ENCODE data around the gene CHMP1B. TPM values are rescaled to one million over a fixed set of nuclear protein-coding genes. Genes with fewer than 3 reads are reported as not detected.

Gene CHMP1B
- total RNA-seq, 2 donors from 2014 or later: 81.4 to 98.5 TPM

DNA sequence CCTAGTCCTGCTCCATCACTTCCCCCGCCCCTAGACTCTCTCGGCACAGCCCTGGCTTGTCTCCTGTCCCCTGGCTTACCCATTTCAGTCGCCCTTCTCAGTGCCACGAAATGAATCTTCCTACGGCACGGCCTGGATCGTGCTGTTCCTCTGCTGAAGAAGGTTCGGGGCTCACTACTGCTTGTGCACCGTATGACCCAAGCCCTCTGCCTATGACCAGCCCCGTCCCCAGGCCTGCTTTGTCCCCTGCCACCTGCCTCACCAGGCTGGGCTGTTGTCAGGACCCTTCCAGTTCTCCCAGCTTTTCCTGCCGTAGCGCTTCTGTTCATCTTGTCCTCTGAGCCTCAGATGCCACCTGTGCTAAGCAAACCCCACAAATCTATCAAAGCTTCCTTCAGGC is 13.9 kb downstream of the CHMP1B start:
- no peaks in the 10 kb centered on the region for H3K9me3 ChIP-seq (ENCODE audit: control insufficient read depth, low read length, poor library complexity, severe bottlenecking)
- Mint-ChIP-seq H3K27me3 (peaks cover 31% of the 10 kb centered on the region), H3K4me3 (no peak overlapping the region), H3K27ac (no peak overlapping the region), H3K36me3 (ENCODE audit: low read depth) (peaks cover 3% of the 10 kb centered on the region), H3K4me1 (peaks cover 5% of the 10 kb centered on the region)
- no peak for DNase-seq
- ATAC-seq: no peak

DNA sequence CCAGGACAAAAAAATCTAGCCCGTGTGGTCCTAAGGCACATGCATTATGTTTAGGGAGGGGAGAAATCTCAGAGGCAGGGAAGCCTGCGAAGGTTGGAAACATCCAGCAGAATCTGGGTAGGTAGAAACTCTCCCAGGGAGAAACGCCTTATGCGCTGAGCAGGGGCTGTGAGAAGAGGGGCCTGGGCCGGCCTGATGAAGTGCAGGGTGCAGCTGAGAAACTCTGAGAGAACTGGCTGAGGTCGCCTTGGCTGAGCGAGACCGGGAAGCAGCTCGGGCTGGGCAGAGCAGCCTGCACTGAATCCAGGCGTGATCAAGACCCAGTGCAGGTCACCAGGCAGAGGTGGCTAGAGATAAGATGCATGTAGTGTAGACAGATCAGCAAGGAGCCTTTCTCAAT is 15.1 kb downstream of the CHMP1B start:
- H3K9me3 ChIP-seq (ENCODE audit: control insufficient read depth, low read length, poor library complexity, severe bottlenecking): no peaks in the 10 kb centered on the region
- peaks cover 5% of the 10 kb centered on the region for H3K4me1 Mint-ChIP-seq
- peaks cover 31% of the 10 kb centered on the region for H3K27me3 Mint-ChIP-seq
- no peak overlapping the region for H3K27ac Mint-ChIP-seq
- H3K4me3 Mint-ChIP-seq: no peak overlapping the region
- no peak for ATAC-seq
- H3K36me3 Mint-ChIP-seq (ENCODE audit: low read depth): peaks cover 3% of the 10 kb centered on the region
- DNase-seq: no peak

DNA sequence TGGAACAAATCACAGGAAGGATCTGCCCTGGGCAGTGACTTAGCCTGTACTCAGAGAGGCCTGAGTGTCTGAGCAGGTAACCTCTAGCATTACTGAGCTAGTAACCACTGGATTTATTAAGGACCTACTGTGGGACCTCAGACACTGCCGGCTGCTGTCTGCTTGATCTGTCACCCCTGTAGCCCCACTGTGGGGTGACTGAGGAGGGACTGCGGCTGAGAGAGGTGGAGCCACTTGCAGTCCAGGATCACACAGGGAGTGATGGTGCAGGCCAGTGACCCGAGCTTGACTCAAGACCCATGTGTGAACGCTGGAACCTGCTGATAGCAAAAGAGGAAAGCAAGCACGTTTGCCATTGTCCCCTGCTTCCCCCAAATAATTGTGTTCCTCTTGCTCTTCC is 15.6 kb downstream of the CHMP1B start:
- H3K4me1 Mint-ChIP-seq: peaks cover 6% of the 10 kb centered on the region
- no peaks in the 10 kb centered on the region for H3K9me3 ChIP-seq (ENCODE audit: control insufficient read depth, low read length, poor library complexity, severe bottlenecking)
- ATAC-seq (no peak), DNase-seq (no peak)
- H3K36me3 Mint-ChIP-seq (ENCODE audit: low read depth): peaks cover under 1% of the 10 kb centered on the region
- H3K4me3 Mint-ChIP-seq: no peak overlapping the region
- peaks cover 28% of the 10 kb centered on the region for H3K27me3 Mint-ChIP-seq
- H3K27ac Mint-ChIP-seq: no peak overlapping the region

DNA sequence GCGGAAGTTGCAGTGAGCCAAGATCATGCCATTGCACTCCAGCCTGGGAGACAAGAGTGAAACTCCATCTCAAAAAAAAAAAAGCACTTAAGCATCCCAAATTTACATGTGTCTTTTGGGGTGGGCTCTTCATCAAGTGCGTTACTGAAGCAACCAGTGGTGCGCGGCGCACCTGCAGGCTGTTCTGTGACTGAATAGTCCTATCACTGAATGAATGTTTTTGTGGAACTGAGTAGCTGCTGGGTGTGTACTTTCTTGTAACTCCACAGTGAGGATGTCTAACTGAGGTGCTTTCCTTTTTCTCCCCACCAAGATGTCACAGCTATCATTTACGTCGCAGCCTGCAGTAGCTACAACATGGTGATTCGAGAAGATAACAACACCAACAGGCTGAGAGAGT is 17.0 kb downstream of the CHMP1B start:
- H3K4me1 Mint-ChIP-seq: peaks cover 6% of the 10 kb centered on the region
- no peak overlapping the region for H3K27ac Mint-ChIP-seq
- H3K36me3 Mint-ChIP-seq (ENCODE audit: low read depth): no peaks in the 10 kb centered on the region
- H3K27me3 Mint-ChIP-seq: peaks cover 25% of the 10 kb centered on the region
- no peaks in the 10 kb centered on the region for H3K9me3 ChIP-seq (ENCODE audit: control insufficient read depth, low read length, poor library complexity, severe bottlenecking)
- no peak overlapping the region for H3K4me3 Mint-ChIP-seq
- ATAC-seq: no peak
- DNase-seq: no peak

DNA sequence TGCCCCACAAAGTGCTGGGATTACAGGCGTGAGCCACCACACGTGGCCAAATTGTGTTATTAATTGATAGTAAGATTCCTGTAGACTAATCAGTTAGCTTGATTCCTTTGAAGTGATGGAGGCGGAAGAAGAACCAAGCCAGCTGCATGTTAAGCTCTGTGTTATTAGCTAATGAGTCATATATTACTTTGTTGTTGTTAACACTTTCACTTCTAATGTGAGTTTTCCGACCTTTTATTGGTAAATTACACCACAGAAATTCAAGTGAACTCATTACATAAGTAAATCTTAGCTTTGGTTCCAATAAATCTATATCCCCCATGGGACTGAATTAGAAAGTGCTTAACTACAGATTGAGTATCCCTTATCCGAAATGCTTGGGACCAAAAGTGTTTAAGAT is 20.3 kb downstream of the CHMP1B start:
- H3K9me3 ChIP-seq (ENCODE audit: control insufficient read depth, low read length, poor library complexity, severe bottlenecking): no peaks in the 10 kb centered on the region
- DNase-seq (no peak), ATAC-seq (no peak)
- H3K36me3 Mint-ChIP-seq (ENCODE audit: low read depth): no peaks in the 10 kb centered on the region
- no peak overlapping the region for H3K4me3 Mint-ChIP-seq
- H3K4me1 Mint-ChIP-seq: peaks cover 2% of the 10 kb centered on the region
- no peak overlapping the region for H3K27ac Mint-ChIP-seq
- H3K27me3 Mint-ChIP-seq: peaks cover 5% of the 10 kb centered on the region

DNA sequence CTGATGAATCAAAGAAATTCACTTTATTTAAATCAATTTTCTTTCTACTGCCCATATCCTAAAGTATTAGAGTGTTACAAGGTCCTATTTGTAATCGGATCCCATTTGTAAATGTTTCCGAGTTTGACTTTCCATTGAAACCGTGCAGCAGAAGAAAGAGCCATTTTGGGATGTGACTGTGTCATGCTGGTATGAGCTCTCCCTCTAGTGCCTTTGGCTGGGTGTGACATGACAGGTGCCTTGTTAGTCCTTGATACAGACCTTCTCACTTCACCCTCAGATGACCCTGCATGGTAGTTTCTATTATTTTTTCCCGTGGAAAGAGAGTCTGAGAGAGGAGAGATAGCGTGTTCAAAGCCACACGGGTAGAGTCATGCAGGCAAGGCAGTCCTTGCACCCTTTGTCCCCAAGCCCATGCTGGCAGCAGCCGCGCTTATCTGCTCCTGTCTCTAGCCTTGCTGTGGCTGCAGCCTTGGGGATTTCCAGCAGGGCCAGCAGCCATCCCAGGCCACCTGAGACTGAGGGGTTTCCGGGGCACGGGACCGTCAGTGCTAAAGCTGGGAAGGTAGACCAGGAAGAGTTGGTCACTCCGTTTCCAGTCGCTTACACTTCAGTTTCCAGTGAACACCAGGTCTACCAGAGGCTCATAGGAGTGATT is 21.4 kb downstream of the CHMP1B start:
- Mint-ChIP-seq H3K4me3 (no peak overlapping the region), H3K36me3 (ENCODE audit: low read depth) (no peaks in the 10 kb centered on the region), H3K4me1 (peaks cover 2% of the 10 kb centered on the region), H3K27me3 (no peaks in the 10 kb centered on the region), H3K27ac (no peak overlapping the region)
- no peak for DNase-seq
- H3K9me3 ChIP-seq (ENCODE audit: control insufficient read depth, low read length, poor library complexity, severe bottlenecking): no peaks in the 10 kb centered on the region
- no peak for ATAC-seq

DNA sequence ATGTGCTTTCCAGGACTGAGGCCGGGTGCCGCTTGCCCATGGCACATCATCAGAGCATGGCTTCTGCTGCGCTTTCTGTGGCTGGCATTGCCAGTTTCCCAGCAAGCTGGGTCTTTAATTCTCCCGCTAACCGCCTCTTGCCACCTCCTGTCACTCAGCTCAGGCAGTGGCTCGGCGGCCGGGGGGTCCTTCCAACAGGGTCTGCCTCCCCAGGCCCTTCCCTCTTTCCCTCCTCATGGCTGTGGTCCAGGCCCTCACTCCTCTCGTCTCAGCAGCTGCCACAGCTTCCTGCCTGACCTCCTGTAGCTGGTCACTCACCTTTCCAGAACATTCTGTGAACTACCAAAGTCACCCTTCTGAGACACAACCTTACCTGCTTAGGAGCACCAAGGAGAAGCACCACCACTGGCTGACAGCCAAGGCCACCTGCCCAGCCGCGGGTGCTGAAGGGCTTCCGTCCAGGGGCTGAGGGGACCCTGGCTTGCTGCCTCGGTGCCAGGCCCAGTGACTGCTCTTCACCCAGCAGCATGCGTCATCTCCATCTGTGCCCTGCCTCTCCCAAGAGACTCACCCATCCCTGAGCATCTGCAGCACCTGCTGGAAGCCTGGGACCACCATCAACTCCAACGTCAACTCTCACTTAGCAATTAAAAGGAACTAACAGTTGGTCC is 22.6 kb downstream of the CHMP1B start:
- no peak for ATAC-seq
- H3K36me3 Mint-ChIP-seq (ENCODE audit: low read depth): no peaks in the 10 kb centered on the region
- no peaks in the 10 kb centered on the region for H3K9me3 ChIP-seq (ENCODE audit: control insufficient read depth, low read length, poor library complexity, severe bottlenecking)
- no peak for DNase-seq
- peak overlapping the region; percentile 37 for H3K27ac Mint-ChIP-seq
- H3K4me3 Mint-ChIP-seq: no peak overlapping the region
- no peaks in the 10 kb centered on the region for H3K27me3 Mint-ChIP-seq
- peaks cover 2% of the 10 kb centered on the region for H3K4me1 Mint-ChIP-seq

DNA sequence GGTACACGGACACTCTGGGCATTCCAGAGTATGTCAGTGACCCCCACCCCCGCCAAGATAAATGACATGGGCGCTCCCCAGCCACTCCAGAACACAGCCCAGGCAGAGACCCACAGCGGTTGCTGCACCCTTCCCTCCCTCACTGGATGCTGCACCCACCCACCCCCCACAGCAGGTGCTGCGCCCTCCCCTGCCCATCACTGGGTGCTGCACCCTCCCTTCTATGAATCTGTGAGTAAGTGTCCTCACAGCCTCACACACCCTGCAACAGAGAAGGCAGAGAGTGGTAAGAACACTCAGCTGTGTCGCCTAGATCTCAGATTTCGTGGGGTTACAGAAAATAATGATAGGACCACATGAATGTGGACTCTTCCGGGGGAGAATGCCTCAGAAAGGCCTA is 23.5 kb downstream of the CHMP1B start:
- Mint-ChIP-seq H3K4me1 (peaks cover 2% of the 10 kb centered on the region), H3K36me3 (ENCODE audit: low read depth) (no peaks in the 10 kb centered on the region), H3K27me3 (no peaks in the 10 kb centered on the region), H3K4me3 (no peak overlapping the region), H3K27ac (no peak overlapping the region)
- no peak for ATAC-seq
- H3K9me3 ChIP-seq (ENCODE audit: control insufficient read depth, low read length, poor library complexity, severe bottlenecking): no peaks in the 10 kb centered on the region
- DNase-seq: no peak

DNA sequence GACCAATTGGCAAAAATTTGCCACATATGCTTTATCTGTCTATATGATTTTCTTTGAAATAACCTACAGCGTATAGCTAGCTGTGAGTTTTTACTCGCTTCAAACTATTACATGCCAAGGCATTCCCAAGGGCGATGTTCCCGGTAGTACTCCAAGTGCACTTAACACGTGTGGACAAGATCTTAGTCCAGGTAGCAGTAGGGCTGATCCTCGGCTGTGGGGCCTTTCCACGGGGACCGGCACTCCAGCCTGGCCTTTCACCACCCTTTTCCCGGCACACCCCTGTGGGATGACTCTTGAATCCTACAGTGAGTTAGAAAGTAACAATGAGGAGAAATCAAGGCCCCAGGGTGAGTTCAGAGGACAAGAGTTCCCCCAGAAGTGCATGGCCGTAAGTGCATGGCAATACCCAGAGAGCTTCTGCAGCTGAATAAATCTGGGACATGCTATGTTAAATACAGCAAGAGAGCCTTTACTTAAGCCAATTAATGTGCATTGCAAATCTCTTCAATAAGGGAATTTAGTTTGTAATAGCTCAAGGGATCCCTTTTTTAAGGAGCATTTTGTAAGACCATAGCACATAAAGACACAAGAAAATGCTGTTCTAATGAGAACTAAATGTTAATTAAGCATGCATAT is 26.4 kb downstream of the CHMP1B start:
- no peaks in the 10 kb centered on the region for H3K9me3 ChIP-seq (ENCODE audit: control insufficient read depth, low read length, poor library complexity, severe bottlenecking)
- Mint-ChIP-seq H3K27ac (no peak overlapping the region), H3K27me3 (no peaks in the 10 kb centered on the region), H3K4me1 (peaks cover 2% of the 10 kb centered on the region), H3K36me3 (ENCODE audit: low read depth) (peaks cover 2% of the 10 kb centered on the region), H3K4me3 (no peak overlapping the region)
- ATAC-seq: no peak
- no peak for DNase-seq

DNA sequence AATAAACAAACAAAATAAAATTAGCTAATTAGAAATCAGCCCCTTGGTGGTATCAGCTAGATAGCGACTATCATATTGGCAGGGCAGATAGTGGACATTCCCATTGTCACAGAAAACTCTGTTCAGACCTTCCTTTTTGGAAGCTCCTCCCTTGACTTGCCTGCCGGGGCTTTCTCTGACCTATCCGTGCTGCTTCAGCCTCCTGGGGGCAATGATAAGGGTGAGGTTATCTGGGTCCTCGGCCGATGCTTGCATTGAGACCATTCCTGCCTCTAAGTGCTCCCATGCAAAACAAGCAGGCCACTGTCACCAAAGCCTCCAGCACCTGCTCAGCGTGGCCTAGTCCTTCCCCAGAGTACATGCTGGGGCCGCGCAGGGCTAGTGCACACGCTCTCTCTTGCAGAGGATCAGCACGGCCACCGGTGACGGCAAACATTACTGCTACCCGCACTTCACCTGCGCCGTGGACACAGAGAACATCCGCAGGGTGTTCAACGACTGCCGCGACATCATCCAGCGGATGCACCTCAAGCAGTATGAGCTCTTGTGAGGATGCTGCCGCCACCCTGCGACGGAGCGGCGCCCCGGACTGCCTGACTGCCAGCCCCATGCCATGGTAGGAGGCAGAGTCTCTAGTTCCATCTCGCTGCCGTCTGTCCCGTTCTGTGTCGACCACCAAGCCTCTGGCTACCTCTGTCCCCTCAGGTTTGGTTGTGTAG is 29.5 kb downstream of the CHMP1B start:
- Mint-ChIP-seq H3K27ac (no peak overlapping the region), H3K4me3 (no peak overlapping the region), H3K4me1 (peaks cover 2% of the 10 kb centered on the region), H3K36me3 (ENCODE audit: low read depth) (peaks cover 4% of the 10 kb centered on the region), H3K27me3 (no peaks in the 10 kb centered on the region)
- no peaks in the 10 kb centered on the region for H3K9me3 ChIP-seq (ENCODE audit: control insufficient read depth, low read length, poor library complexity, severe bottlenecking)
- ATAC-seq: no peak
- no peak for DNase-seq

DNA sequence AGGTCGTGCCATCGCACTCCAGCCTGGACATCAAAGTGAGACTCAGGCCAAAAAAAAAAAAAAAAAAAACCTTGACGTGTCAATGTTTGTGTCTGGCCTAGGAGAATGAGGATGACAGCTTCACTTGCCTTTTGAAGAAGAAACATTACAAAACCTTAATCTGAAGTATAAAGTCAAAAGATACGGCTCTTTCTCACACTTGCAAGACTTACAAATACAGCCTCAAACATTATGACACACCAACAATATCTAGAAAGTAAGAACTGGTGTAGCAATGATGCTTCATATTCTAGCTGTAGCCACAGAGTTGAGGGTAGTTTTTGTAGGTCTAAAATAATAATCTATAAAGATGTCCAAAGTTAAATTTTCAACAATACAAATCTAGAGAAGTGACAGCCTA is 31.4 kb downstream of the CHMP1B start:
- DNase-seq: no peak
- no peak overlapping the region for H3K4me3 Mint-ChIP-seq
- peaks cover 2% of the 10 kb centered on the region for H3K4me1 Mint-ChIP-seq
- H3K9me3 ChIP-seq (ENCODE audit: control insufficient read depth, low read length, poor library complexity, severe bottlenecking): no peaks in the 10 kb centered on the region
- H3K27ac Mint-ChIP-seq: no peak overlapping the region
- H3K27me3 Mint-ChIP-seq: no peaks in the 10 kb centered on the region
- peaks cover 4% of the 10 kb centered on the region for H3K36me3 Mint-ChIP-seq (ENCODE audit: low read depth)
- no peak for ATAC-seq

DNA sequence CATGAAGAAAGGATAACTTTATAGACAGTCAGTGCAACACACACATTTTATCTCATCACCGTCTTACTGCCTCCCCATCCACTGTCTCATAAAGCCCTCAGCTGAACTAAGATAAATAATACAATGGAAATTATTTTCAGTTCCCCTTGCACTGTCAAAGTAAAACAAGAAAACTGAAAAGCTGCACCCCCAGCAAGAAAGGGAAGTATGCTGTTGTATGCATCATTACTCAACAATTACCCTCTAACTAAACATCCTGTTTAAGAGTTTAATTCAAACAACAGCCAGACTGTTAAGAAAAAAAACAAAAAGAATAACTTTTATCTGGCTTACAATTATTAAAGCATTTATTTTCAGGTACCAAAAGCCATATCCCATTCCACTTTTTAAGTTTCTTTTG is 31.9 kb downstream of the CHMP1B start:
- no peak for DNase-seq
- peaks cover 4% of the 10 kb centered on the region for H3K36me3 Mint-ChIP-seq (ENCODE audit: low read depth)
- no peaks in the 10 kb centered on the region for H3K9me3 ChIP-seq (ENCODE audit: control insufficient read depth, low read length, poor library complexity, severe bottlenecking)
- H3K27ac Mint-ChIP-seq: no peak overlapping the region
- peak; percentile 65 for ATAC-seq
- H3K4me3 Mint-ChIP-seq: no peak overlapping the region
- no peaks in the 10 kb centered on the region for H3K27me3 Mint-ChIP-seq
- H3K4me1 Mint-ChIP-seq: peaks cover 2% of the 10 kb centered on the region

DNA sequence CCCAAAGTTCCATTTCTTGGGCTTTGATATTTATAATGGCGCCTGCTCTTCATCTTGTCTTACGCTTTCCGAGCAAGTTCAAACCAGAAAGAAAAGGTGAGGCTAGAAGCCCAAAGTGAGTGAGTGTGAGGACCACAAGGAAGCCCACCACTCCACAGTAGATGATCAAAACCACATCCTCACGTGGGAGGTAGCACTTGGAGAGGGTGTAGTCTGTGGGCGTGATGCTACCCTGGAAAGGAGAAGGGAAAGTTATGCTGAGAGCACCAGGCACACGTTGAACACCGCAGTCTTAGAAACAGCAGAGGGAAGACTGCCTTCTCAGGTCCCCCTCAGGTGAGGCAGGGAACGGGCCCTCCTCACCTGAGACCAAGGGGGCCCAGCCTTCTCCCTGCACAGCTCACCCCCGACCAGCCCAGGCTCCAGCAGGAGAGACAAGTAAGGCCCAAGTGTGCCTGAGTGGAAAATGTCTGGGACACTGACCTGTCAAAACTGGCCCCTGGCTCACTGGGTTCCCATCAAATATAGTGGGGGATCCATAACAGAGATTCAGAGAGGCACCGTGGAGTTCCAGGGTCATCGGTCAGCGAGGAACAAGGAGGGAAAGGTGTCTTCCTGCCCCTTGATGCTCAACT is 33.3 kb downstream of the CHMP1B start:
- ATAC-seq (no peak), DNase-seq (no peak)
- H3K36me3 Mint-ChIP-seq (ENCODE audit: low read depth): peaks cover 4% of the 10 kb centered on the region
- no peak overlapping the region for H3K27ac Mint-ChIP-seq
- peaks cover 2% of the 10 kb centered on the region for H3K4me1 Mint-ChIP-seq
- H3K4me3 Mint-ChIP-seq: peak overlapping the region; percentile 3
- H3K9me3 ChIP-seq (ENCODE audit: control insufficient read depth, low read length, poor library complexity, severe bottlenecking): no peaks in the 10 kb centered on the region
- no peaks in the 10 kb centered on the region for H3K27me3 Mint-ChIP-seq

Data from T-helper 17 cell (primary cell).